Skeletal muscle tissue (tissue), 4 donors: ENCODE data around the gene ARL13B. TPM values are rescaled to one million over a fixed set of nuclear protein-coding genes. Genes with fewer than 3 reads are reported as not detected.
"Not testable (repeated sequence)": the region's sequence is repeated elsewhere in the genome, so short reads cannot be mapped to it uniquely, and the experiment has no call there.

Experiments
- H3K27ac ChIP-seq: one replicate; pipeline ENCODE4 v1.7.0; 2013; ENCODE audit warnings: mild to moderate bottlenecking, low read depth, low read length, inconsistent platforms
- H3K27me3 ChIP-seq, 3 donors: one replicate each; pipeline ENCODE4 v1.7.0; 2013; ENCODE audit warnings: low read length in 3 of 3; ENCODE audit not compliant: control insufficient read depth in 3 of 3, insufficient read depth in 3 of 3
- H3K36me3 ChIP-seq, 3 donors: one replicate each; pipeline ENCODE4 v1.7.0; 2013; ENCODE audit warnings: low read length in 3 of 3; ENCODE audit not compliant: control insufficient read depth in 3 of 3, insufficient read depth in 3 of 3
- H3K4me1 ChIP-seq, 3 donors: one replicate each; pipeline ENCODE4 v1.7.0; 2013; ENCODE audit warnings: low read length in 3 of 3, mild to moderate bottlenecking in 3 of 3; ENCODE audit not compliant: control insufficient read depth in 3 of 3, insufficient read depth in 3 of 3
- H3K4me3 ChIP-seq, 3 donors: one replicate each; pipeline ENCODE4 v1.7.0; 2013; ENCODE audit warnings: low read length in 3 of 3
- H3K9ac ChIP-seq, 3 donors: one replicate each; pipeline ENCODE4 v1.7.0; 2013; ENCODE audit warnings: low read length in 3 of 3, mild to moderate bottlenecking in 3 of 3, moderate library complexity in 2 of 3, low read depth in 1 of 3
- H3K9me3 ChIP-seq, 3 donors: one replicate each; pipeline ENCODE4 v1.7.0; 2013; ENCODE audit warnings: low read length in 3 of 3; ENCODE audit not compliant: control insufficient read depth in 3 of 3
- total RNA-seq: library from RNA; depleted of rRNA; stranded (reverse); fragments of >200 nt; gene quantifications from one replicate; pipeline ENCODE4 v1.2.3, GENCODE V29; 2014
- donor health status: Osteomylitis.

Gene ARL13B
- total RNA-seq = 3.7 TPM

- Histone ChIP-seq H3K9ac (peak within 1 kb of the TSS; percentile 88 to 91 (median 90)), H3K4me1 (peaks cover 5 to 11% (median 9%) of the 10 kb centered on the region in 3 donors), H3K4me3 (peak within 1 kb of the TSS; percentile 91 to 94 (median 94)), H3K9me3 (no peaks in the 10 kb centered on the region), H3K27ac (peak within 1 kb of the TSS; percentile 94), H3K27me3 (no peaks in the 10 kb centered on the region), H3K36me3 (no peaks in the 10 kb centered on the region)
Measured at GRCh38 chr3:93979850-93980676, at the start of gene ARL13B. ARL13B (plus strand) TSS chr3:93980155; CDS start chr3:93980424, 269 bp downstream.

DNA sequence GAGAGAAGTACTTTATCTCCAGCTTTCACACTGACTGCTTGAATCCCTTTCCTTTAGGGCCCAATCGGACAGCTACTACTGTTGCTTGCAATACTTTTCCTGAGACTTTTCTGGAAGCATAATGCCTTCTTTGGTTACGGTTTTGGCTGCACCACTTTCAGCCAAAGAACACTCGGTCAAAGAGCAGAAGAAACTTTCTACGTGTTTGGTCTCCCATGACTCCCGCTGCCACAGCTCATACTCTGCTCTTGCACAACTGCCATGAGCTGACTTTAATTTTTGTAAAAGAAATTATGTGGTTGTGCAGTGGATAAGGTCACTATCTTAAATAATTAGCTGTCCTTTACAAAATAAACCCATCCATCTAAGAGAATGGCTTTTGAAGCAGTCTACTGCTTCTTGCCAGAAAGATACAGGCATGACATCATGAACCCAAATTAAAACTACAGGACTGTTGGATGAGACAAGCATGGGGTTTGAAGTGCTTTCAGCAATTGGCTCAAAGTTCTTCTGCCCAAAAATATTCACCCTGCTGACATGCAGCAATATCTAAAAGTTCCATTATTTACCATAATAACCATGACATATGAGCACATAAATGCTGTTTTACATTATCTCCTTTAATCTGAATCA is 48.2 kb upstream of the ARL13B start:
- no peaks in the 10 kb centered on the region for H3K36me3 ChIP-seq
- H3K9me3 ChIP-seq = no peaks in the 10 kb centered on the region
- H3K4me1 ChIP-seq = no peaks in the 10 kb centered on the region
- no peak overlapping the region for H3K27ac ChIP-seq
- no peaks in the 10 kb centered on the region for H3K27me3 ChIP-seq
- no peak overlapping the region for H3K9ac ChIP-seq
- no peak overlapping the region for H3K4me3 ChIP-seq

DNA sequence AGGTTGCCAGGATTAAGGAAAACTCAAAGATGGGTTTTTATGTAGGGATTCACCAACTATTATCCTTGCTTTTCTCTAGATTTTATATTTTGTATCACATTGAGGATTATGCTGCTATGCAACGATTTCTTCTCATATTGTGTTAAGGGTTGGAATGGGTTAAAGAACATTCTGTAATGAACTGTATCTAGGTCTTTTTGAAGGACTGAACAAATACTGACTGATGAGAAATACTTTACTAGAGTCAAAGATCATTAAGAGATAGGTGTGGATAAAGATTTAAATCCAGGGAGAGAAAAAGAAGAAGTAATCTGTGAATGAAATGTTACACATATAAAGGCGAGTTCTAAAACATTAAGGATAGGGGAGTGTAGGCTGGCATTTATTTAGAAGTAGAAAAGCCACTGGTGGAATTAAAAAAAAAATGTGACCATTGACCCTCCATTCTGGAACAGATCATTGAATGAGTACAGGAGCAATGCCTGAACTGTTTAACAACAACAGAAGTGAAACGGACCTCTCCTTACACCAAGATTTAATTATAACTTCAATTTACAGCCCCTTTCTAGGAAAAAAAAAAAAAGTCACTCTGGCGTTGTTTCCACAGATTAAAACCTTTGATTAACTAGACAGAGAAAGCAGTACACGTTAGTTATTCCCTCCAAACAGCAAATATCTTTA is 45.4 kb upstream of the ARL13B start:
- Histone ChIP-seq H3K9ac (no peak overlapping the region), H3K9me3 (no peaks in the 10 kb centered on the region), H3K4me3 (no peak overlapping the region), H3K27me3 (no peaks in the 10 kb centered on the region), H3K4me1 (no peaks in the 10 kb centered on the region), H3K36me3 (no peaks in the 10 kb centered on the region), H3K27ac (no peak overlapping the region)

GRCh38 chr3:93936549-93936948 is 43.4 kb upstream of the ARL13B start:
- no peak overlapping the region for H3K27ac ChIP-seq
- no peaks in the 10 kb centered on the region for H3K27me3 ChIP-seq
- H3K9ac ChIP-seq = no peak overlapping the region
- no peaks in the 10 kb centered on the region for H3K36me3 ChIP-seq
- no peak overlapping the region for H3K4me3 ChIP-seq
- H3K9me3 ChIP-seq = no peaks in the 10 kb centered on the region
- H3K4me1 ChIP-seq = no peaks in the 10 kb centered on the region

DNA sequence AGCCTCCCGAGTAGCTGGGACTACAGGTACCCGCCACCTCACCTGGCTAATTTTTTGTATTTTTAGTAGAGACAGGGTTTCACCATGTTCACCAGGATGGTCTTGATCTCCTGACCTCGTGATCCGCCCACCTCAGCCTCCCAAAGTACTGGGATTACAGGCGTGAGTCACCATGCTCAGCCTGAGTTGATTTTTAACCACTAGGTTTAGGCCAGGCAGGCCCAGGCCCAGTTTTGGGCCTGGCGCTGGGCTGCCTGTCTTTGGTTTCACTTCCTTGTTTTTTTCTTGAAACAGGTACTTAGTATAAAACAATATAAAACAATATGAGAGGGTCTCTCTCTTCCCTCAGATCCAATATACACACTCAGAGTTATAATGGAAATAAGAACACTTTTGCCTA is 42.5 kb upstream of the ARL13B start:
- H3K9ac ChIP-seq, H3K4me3 ChIP-seq, H3K9me3 ChIP-seq, H3K36me3 ChIP-seq, H3K4me1 ChIP-seq, H3K27ac ChIP-seq, H3K27me3 ChIP-seq: not testable (repeated sequence)

GRCh38 chr3:93949958-93950357 is 30.0 kb upstream of the ARL13B start:
- not testable (repeated sequence) for H3K36me3 ChIP-seq, H3K9ac ChIP-seq, H3K27me3 ChIP-seq, H3K4me3 ChIP-seq, H3K27ac ChIP-seq, H3K9me3 ChIP-seq, H3K4me1 ChIP-seq

DNA sequence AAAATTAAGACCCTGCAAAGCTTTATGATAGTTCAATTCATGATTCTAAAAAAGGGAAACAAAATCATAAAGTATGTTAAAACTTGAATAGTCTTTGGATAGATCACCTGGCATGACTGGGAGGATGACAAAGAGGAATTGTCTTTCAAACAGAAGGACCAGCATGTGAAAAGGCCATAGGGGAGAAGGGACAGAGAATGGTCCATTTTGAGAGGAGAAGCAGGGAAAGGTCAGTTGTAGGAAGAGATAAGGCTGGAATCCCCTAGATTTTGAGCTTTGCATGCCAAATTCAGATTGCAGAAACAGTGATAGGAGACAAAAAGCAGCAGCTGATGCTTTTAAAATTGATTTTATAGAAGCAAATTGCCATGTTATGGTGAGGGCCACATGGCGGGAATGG is 18.9 kb upstream of the ARL13B start:
- H3K4me3 ChIP-seq = no peak overlapping the region
- no peaks in the 10 kb centered on the region for H3K27me3 ChIP-seq
- H3K36me3 ChIP-seq = no peaks in the 10 kb centered on the region
- H3K9ac ChIP-seq = no peak overlapping the region
- H3K9me3 ChIP-seq = no peaks in the 10 kb centered on the region
- no peak overlapping the region for H3K27ac ChIP-seq
- no peaks in the 10 kb centered on the region for H3K4me1 ChIP-seq

DNA sequence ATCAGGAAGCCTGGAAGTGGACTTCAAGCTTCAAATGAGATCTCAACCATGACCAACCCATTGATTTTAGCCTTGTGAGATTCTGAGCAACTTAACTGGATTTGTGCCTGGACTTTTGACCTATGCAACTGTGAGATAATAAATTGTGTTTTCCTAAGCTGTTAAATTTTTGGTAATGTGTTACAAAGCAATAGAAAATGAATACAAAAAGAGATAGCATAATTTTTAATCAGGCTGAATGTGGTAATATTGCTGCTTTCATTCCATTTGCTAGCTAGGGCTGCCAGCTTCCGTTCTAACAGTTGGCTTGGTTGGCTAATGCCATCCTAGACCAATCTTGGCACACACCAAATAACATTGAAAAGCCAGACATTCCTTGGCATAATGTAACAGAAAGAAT is 18.5 kb upstream of the ARL13B start:
- Histone ChIP-seq H3K36me3 (no peaks in the 10 kb centered on the region), H3K27me3 (no peaks in the 10 kb centered on the region), H3K27ac (no peak overlapping the region), H3K4me1 (no peaks in the 10 kb centered on the region), H3K9ac (no peak overlapping the region), H3K4me3 (no peak overlapping the region), H3K9me3 (no peaks in the 10 kb centered on the region)

DNA sequence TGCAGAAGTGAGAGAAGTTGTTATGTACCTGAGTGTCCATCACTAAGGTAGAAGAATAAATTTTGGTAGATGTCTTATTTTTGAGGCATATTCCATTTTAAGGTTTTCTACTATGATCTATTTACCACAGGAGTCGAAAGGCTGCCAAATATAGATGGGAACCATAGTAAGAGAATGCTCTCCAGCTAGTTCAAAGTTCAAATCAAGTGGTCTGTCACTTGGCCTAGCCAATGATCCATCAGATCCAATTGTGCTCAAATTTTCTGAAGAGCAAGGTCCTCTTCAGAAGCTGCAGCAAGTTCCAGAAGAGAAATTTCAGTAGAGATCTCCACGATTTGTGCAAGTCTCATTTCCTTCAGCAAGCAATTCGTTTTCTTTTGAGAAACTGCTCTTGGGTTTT is 17.2 kb upstream of the ARL13B start:
- Histone ChIP-seq H3K36me3 (no peaks in the 10 kb centered on the region), H3K9ac (no peak overlapping the region), H3K4me1 (no peaks in the 10 kb centered on the region), H3K9me3 (no peaks in the 10 kb centered on the region), H3K27ac (no peak overlapping the region), H3K4me3 (no peak overlapping the region), H3K27me3 (no peaks in the 10 kb centered on the region)

DNA sequence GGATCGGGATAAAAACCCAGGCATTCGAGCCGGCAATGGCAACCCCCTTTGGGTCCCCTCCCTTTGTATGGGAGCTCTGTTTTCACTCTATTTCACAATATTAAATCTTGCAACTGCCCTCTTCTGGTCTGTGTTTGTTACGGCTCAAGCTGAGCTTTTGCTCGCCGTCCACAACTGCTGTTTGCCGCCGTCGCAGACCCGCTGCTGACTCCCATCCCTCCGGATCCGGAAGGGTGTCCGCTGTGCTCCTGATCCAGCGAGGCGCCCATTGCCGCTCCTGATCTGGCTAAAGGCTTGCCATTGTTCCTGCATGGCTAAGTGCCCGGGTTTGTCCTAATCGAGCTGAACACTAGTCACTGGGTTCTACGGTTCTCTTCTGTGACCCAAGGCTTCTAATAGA is 14.8 kb upstream of the ARL13B start:
- not testable (repeated sequence) for H3K36me3 ChIP-seq, H3K27me3 ChIP-seq, H3K9ac ChIP-seq, H3K27ac ChIP-seq, H3K4me3 ChIP-seq, H3K9me3 ChIP-seq, H3K4me1 ChIP-seq
